Upper lobe of right lung (tissue), 1 donor: ENCODE results near the gene COMMD1. TPM values are rescaled to one million over a fixed set of nuclear protein-coding genes. Genes with fewer than 3 reads are reported as not detected.
A peak's percentile ranks its signal among the peaks of the same experiment; 100 is the strongest.
"Not testable (repeated sequence)": the region's sequence is repeated elsewhere in the genome, so short reads cannot be mapped to it uniquely, and the experiment has no call there.

Experiments
- ATAC-seq: fragments of 200-7000 bp; cut with Tn5 transposase; one replicate; pipeline ENCODE4 v1.9.1; 2020; ENCODE audit warnings: mild to moderate bottlenecking, moderate library complexity
- DNase-seq: peaks from one replicate; pipeline ENCODE4 v3.0.0-alpha.2; 2020
- H3K27ac ChIP-seq: fragments of 200-600 bp; one replicate; pipeline ENCODE4 v1.8.0; 2022
- H3K27me3 ChIP-seq: fragments of 200-600 bp; one replicate; pipeline ENCODE4 v1.8.0; 2022; ENCODE audit warnings: mild to moderate bottlenecking
- H3K36me3 ChIP-seq: fragments of 200-600 bp; one replicate; pipeline ENCODE4 v1.8.0; 2022
- H3K4me1 ChIP-seq: fragments of 200-600 bp; one replicate; pipeline ENCODE4 v1.8.0; 2022
- H3K4me3 ChIP-seq: fragments of 200-600 bp; one replicate; pipeline ENCODE4 v1.8.0; 2022; ENCODE audit warnings: mild to moderate bottlenecking
- H3K9me3 ChIP-seq: fragments of 200-600 bp; one replicate; pipeline ENCODE4 v1.8.0; 2022
- intact Hi-C: fragments of 100-400 bp; cut with DNase I; formaldehyde crosslinking; loops from one replicate; pipeline ENCODE4 v1.11.0; 2022
- total RNA-seq: library from RNA; stranded (reverse); fragmentation: NEBNext Ultra II Directional; extraction: Animal tissue kit (Norgen Biotek cat#: 25700); gene quantifications from one replicate; pipeline ENCODE4 v1.2.1, GENCODE V29; 2021
- TF ChIP-seq, protein P1 (sequence below): fragments of 200-600 bp; IDR thresholded peaks from one replicate; pipeline ENCODE4 v1.8.0; 2022; ENCODE audit warnings: antibody characterized with exemption
- donor health status: DM: no; HTN: yes; CAD: no; lungs with severe emphysema.

COMMD1 gene
- total RNA-seq, 1 donor from 2014 or later = 30.3 TPM

DNA sequence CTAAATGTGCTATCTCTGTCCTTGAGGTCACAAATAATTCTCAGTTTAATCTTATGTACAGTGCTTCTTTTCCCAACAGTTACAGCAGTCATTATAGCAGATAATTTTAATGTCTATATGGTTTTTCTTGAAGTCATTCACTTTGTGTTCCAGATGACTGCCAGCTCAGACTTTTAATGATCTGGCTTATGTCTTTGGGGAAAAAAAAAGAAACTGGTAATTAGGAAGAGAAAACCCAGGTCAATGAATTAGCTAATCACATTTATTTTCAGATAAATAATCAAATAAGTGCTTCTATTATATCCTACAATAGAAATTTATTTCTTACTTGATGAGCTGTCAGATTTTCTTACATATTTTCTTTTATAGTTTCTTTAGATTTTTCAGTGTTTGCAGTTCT, 96.0 kb downstream of the COMMD1 start:
- H3K27ac ChIP-seq = no peak overlapping the region
- peaks cover 8% of the 10 kb centered on the region for H3K36me3 ChIP-seq
- ATAC-seq = no peak
- DNase-seq = no peak
- no peaks in the 10 kb centered on the region for H3K27me3 ChIP-seq
- intact Hi-C loops = no loop called here
- TF ChIP-seq, protein P1, sequence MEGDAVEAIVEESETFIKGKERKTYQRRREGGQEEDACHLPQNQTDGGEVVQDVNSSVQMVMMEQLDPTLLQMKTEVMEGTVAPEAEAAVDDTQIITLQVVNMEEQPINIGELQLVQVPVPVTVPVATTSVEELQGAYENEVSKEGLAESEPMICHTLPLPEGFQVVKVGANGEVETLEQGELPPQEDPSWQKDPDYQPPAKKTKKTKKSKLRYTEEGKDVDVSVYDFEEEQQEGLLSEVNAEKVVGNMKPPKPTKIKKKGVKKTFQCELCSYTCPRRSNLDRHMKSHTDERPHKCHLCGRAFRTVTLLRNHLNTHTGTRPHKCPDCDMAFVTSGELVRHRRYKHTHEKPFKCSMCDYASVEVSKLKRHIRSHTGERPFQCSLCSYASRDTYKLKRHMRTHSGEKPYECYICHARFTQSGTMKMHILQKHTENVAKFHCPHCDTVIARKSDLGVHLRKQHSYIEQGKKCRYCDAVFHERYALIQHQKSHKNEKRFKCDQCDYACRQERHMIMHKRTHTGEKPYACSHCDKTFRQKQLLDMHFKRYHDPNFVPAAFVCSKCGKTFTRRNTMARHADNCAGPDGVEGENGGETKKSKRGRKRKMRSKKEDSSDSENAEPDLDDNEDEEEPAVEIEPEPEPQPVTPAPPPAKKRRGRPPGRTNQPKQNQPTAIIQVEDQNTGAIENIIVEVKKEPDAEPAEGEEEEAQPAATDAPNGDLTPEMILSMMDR = no peak
- H3K4me3 ChIP-seq = no peak overlapping the region
- no peaks in the 10 kb centered on the region for H3K4me1 ChIP-seq
- H3K9me3 ChIP-seq = no peaks in the 10 kb centered on the region

DNA sequence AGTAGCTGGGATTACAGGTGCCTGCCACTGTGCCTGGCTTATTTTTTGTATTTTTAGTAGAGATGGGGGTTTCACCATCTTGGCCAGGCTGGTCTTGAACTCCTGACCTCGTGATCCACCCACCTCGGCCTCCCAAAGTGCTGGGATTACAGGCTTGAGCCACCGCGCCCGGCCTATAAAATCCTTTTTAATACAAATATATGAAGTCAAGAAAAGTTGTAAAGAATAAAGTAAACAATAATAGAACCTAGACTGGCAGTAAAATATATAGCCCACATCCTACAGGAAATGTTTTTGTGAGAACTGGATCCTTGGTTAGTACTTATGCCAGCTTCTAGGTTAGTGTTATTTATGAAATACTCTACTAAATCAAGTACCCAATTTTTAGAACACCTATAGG, 99.0 kb downstream of the COMMD1 start:
- H3K36me3 ChIP-seq, H3K9me3 ChIP-seq, H3K27me3 ChIP-seq, H3K27ac ChIP-seq, DNase-seq, H3K4me1 ChIP-seq, ATAC-seq, H3K4me3 ChIP-seq, intact Hi-C loops: not testable (repeated sequence)

DNA sequence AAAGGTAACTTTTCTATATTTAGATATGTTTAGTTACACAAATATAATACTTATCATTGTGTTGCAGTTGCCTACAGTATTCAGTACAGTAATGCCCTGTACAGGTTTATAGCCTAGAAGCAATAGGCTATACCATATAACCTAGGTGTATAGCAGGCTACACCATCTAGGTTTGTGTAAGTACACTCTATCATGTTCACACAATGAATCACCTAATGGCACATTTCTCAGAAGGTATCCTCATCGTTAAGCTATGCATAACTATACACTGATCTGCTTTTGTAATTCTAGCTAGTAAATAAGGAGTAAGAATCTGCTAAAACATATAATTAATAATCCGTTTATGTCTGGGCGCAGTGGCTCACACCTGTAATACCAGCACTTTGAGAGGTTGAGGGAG, 102.1 kb downstream of the COMMD1 start:
- H3K4me1 ChIP-seq = no peaks in the 10 kb centered on the region
- no peaks in the 10 kb centered on the region for H3K9me3 ChIP-seq
- TF ChIP-seq, protein P1 = no peak

DNA sequence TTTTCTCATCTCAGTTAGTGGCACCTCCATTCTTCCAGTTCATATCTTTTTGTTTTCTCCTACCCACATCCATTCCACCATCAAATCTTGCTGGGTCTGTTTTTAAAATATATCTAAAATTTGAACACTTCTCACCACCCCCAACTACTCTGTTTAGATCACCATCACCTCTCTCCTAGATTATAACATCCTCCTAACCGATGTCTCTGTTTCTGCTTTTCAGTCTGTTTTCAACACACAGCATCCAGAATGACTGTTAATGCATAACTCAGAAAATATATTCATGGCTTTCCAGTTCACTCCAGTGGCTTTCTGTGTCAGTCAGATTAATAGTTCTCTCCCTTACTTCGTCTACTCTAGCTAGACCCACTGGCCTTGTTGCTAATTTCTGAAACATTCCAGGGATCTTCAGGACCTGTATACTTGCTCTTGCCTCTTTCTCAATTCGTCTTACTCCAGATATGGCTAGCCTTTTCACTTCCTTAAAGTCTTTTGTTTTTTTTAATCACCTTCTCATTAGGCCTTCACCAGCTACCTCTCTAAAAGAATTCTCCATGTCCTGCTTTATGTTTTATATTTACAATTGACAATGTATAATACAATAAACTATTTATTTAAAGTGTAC, 105.3 kb downstream of the COMMD1 start:
- H3K27ac ChIP-seq = no peak overlapping the region
- H3K4me3 ChIP-seq = no peak overlapping the region
- H3K36me3 ChIP-seq = no peaks in the 10 kb centered on the region
- peak; percentile 73 for ATAC-seq
- no peak for DNase-seq
- no peaks in the 10 kb centered on the region for H3K9me3 ChIP-seq
- H3K4me1 ChIP-seq = peaks cover 11% of the 10 kb centered on the region
- H3K27me3 ChIP-seq = no peaks in the 10 kb centered on the region
- TF ChIP-seq, protein P1 = no peak
- intact Hi-C loops = no loop called here

More for the DNA sequence above, 102.1 kb downstream of the COMMD1 start:
- Histone ChIP-seq H3K27me3 (no peaks in the 10 kb centered on the region), H3K36me3 (no peaks in the 10 kb centered on the region), H3K27ac (no peak overlapping the region), H3K4me3 (no peak overlapping the region)
- intact Hi-C loops = no loop called here
- DNase-seq (no peak), ATAC-seq (no peak)

DNA sequence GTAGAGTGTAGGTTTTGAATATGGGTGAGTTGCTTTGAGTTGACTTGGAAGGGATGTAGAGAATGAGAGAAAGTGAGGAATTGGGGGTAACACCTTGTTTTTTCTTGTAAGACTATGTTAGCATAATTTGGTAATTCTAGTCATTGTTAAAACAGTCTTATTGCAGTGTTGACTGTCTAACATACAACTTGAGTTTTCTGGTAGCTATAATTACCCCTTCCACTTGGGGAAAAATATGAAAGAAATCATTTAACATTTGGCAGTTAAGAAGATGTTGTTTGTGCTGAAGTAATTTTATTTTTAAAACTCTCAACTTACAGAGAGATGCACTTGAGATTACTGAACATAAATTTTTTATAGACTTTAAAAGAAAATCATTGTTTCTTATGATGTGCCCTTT, 108.2 kb downstream of the COMMD1 start:
- Histone ChIP-seq H3K27ac (no peak overlapping the region), H3K9me3 (no peaks in the 10 kb centered on the region), H3K36me3 (no peaks in the 10 kb centered on the region), H3K27me3 (no peaks in the 10 kb centered on the region), H3K4me3 (no peak overlapping the region), H3K4me1 (peaks cover 11% of the 10 kb centered on the region)
- ATAC-seq (no peak), DNase-seq (no peak)
- intact Hi-C loops = no loop called here
- TF ChIP-seq, protein P1 = no peak

DNA sequence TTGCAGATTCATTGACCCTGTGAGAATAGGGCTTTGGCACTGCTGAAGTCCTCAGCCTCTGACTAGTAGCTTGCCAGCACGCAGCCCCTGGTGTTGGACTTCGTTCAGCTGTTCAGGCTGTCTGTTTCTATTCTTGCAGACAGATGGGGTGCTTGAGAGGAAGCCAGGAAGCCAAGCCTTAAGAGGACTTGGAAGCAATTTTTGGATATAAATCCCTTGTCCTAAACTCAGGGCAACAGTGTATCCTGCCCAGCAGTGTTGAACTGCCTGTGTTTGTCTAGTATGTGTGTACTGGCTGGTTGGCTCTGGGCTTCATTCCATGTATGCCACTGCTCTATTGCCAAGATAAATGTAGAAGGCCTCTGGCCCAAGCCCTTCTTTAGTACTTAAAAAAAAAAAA, 108.6 kb downstream of the COMMD1 start:
- TF ChIP-seq, protein P1 = peak; percentile 26
- peak; percentile 89 for ATAC-seq
- H3K4me3 ChIP-seq = no peak overlapping the region
- no peaks in the 10 kb centered on the region for H3K36me3 ChIP-seq
- H3K27me3 ChIP-seq = no peaks in the 10 kb centered on the region
- no peaks in the 10 kb centered on the region for H3K9me3 ChIP-seq
- H3K4me1 ChIP-seq = peaks cover 11% of the 10 kb centered on the region
- no peak for DNase-seq
- intact Hi-C loops = no loop called here
- no peak overlapping the region for H3K27ac ChIP-seq
